Adrenal gland (tissue), 5 donors: ENCODE data around the gene CNTN5.

ENCODE experiments used
- CTCF ChIP-seq, 6 experiments: fragments of 450-650 bp in 4 of 6; fragments of 200-600 bp in 2 of 6; sonication (generic) in 1 of 6; IDR thresholded peaks; 1 replicate in 5 of 6; 2 replicates in 1 of 6; pipeline versions ENCODE4 v1.5.1 to v1.8.0; 2016 to 2021; ENCODE audit warnings: antibody characterized with exemption in 6 of 6, mild to moderate bottlenecking in 2 of 6, moderate library complexity in 1 of 6
- POLR2A ChIP-seq, 2 donors: fragments of 450-650 bp; IDR thresholded peaks; one replicate each; pipeline ENCODE4 v1.6.1; 2017; ENCODE audit warnings: antibody characterized with exemption in 2 of 2, mild to moderate bottlenecking in 2 of 2, moderate library complexity in 1 of 2
- donor health status: DM: no; HTN: no; CAD: no.

GRCh38 chr11:99418927-99419720 lies 398.4 kb downstream of the CNTN5 start:
- TF ChIP-seq CTCF (IDR thresholded peaks at IDR 0.05): no peak
- TF ChIP-seq POLR2A (IDR thresholded peaks at IDR 0.05): no peak
